OCI-LY1 (cell line): ENCODE measurements around the gene NBEAL1.

Experiments used
- H2AFZ ChIP-seq: fragments of 200-600 bp; sonication (generic), shearing (Covaris generic); 2 replicates; pipeline ENCODE4 v1.6.0; 2014; ENCODE audit warnings: antibody characterized with exemption, mild to moderate bottlenecking, low read length
- H3F3A ChIP-seq: fragments of 200-600 bp; sonication (generic), shearing (Covaris generic); 2 replicates; pipeline ENCODE4 v1.6.0; 2014; ENCODE audit warnings: mild to moderate bottlenecking, antibody characterized with exemption, low read length, moderate library complexity; ENCODE audit not compliant: insufficient read depth
- H3K27ac ChIP-seq: fragments of 200-600 bp; sonication (generic); 2 replicates; pipeline ENCODE4 v1.5.1; 2014; ENCODE audit warnings: low read length, mixed run types, mild to moderate bottlenecking, low read depth; ENCODE audit not compliant: poor library complexity, severe bottlenecking
- H3K27me3 ChIP-seq: fragments of 200-600 bp; sonication (generic); 2 replicates; pipeline ENCODE4 v1.6.0; 2014; ENCODE audit warnings: antibody characterized with exemption, mild to moderate bottlenecking, low read length, moderate library complexity; ENCODE audit not compliant: insufficient read depth
- H3K36me3 ChIP-seq: fragments of 200-600 bp; sonication (generic); 2 replicates; pipeline ENCODE4 v1.6.1; 2014; ENCODE audit warnings: mild to moderate bottlenecking, antibody characterized with exemption, low read length, moderate library complexity, mixed read lengths; ENCODE audit not compliant: insufficient read depth
- H3K4me1 ChIP-seq: fragments of 200-600 bp; sonication (generic); 2 replicates; pipeline ENCODE4 v1.5.1; 2014; ENCODE audit warnings: mild to moderate bottlenecking, low read length, moderate library complexity; ENCODE audit not compliant: insufficient read depth, severe bottlenecking
- H3K4me2 ChIP-seq: fragments of 200-600 bp; sonication (generic), shearing (Covaris generic); 2 replicates; pipeline ENCODE4 v1.6.1; 2014; ENCODE audit warnings: low read length
- H3K4me3 ChIP-seq: fragments of 200-600 bp; sonication (generic); 2 replicates; pipeline ENCODE4 v1.5.1; 2014; ENCODE audit warnings: low read length, low read depth, mild to moderate bottlenecking, mixed read lengths; ENCODE audit not compliant: poor library complexity, severe bottlenecking
- H3K79me2 ChIP-seq: fragments of 200-600 bp; shearing (Covaris generic); 2 replicates; pipeline ENCODE4 v1.6.1; 2016; ENCODE audit warnings: mixed run types, low read length, mixed read lengths; ENCODE audit not compliant: insufficient read depth
- H3K9ac ChIP-seq: fragments of 200-600 bp; sonication (generic), shearing (Covaris generic); 2 replicates; pipeline ENCODE4 v1.6.1; 2014; ENCODE audit warnings: mild to moderate bottlenecking, low read length, mixed read lengths
- H3K9me2 ChIP-seq: fragments of 200-600 bp; sonication (generic), shearing (Covaris generic); 2 replicates; pipeline ENCODE4 v1.6.1; 2014; ENCODE audit warnings: low read depth, mild to moderate bottlenecking, low read length, mixed read lengths
- H3K9me3 ChIP-seq: fragments of 200-600 bp; shearing (Covaris generic); 2 replicates; pipeline ENCODE4 v1.6.1; 2014; ENCODE audit warnings: low read length, mixed read lengths
- H4K20me1 ChIP-seq: fragments of 200-600 bp; sonication (generic), shearing (Covaris generic); 2 replicates; pipeline ENCODE4 v1.6.0; 2016; ENCODE audit warnings: mild to moderate bottlenecking, low read length; ENCODE audit not compliant: insufficient read depth
- CTCF ChIP-seq: fragments of 200-600 bp; sonication (generic), shearing (Covaris generic); IDR thresholded peaks from 2 replicates; pipeline ENCODE4 v1.5.1; 2017; ENCODE audit warnings: mild to moderate bottlenecking, antibody characterized with exemption, low read length, moderate library complexity, mixed read lengths
- EZH2 ChIP-seq: fragments of 200-600 bp; sonication (generic), shearing (Covaris generic); IDR thresholded peaks from 2 replicates; pipeline ENCODE4 v1.8.0; 2017; ENCODE audit warnings: borderline replicate concordance, mixed run types, mild to moderate bottlenecking, antibody characterized with exemption, low read length, moderate library complexity, mixed read lengths

NBEAL1 gene

GRCh38 chr2:203164311-203164935, 149.7 kb downstream of the NBEAL1 start:
- Histone ChIP-seq H3K9me3 (no peaks in the 10 kb centered on the region), H2AFZ (no peak overlapping the region), H3K27me3 (no peaks in the 10 kb centered on the region), H3F3A (no peaks in the 10 kb centered on the region), H3K27ac (no peak overlapping the region), H3K36me3 (no peaks in the 10 kb centered on the region), H3K4me2 (no peak overlapping the region), H3K9me2 (no peaks in the 10 kb centered on the region), H4K20me1 (no peaks in the 10 kb centered on the region), H3K79me2 (no peaks in the 10 kb centered on the region), H3K9ac (no peak overlapping the region), H3K4me1 (no peaks in the 10 kb centered on the region), H3K4me3 (no peak overlapping the region)
- TF ChIP-seq CTCF (no peak), EZH2 (no peak)

DNA sequence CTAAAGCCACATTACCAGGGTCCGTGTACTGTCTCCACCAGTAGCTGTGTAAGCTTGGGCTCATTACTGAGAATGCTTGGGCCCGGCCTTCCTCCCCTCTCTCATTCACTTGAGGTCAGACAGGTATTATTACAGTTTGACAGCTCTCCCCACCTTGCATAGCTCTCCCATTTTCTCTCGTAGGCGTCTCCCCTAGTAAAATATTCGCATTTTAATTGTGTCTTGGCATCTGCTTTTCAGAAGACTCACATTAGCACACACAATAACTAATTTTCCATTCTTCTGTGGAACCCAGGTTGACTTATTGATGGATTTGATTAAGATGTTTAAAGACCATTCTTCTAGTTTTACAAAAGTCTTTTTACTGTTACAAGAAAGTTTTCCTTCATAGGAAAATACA, 153.1 kb downstream of the NBEAL1 start:
- Histone ChIP-seq H2AFZ (no peak overlapping the region), H3K9me3 (no peaks in the 10 kb centered on the region), H3K27me3 (no peaks in the 10 kb centered on the region), H3K4me2 (no peak overlapping the region), H3K9ac (no peak overlapping the region), H3K79me2 (no peaks in the 10 kb centered on the region), H3K36me3 (no peaks in the 10 kb centered on the region), H3K4me3 (no peak overlapping the region), H4K20me1 (no peaks in the 10 kb centered on the region), H3F3A (no peaks in the 10 kb centered on the region), H3K9me2 (no peaks in the 10 kb centered on the region), H3K27ac (no peak overlapping the region), H3K4me1 (no peaks in the 10 kb centered on the region)
- TF ChIP-seq EZH2 (no peak), CTCF (no peak)

GRCh38 chr2:203170502-203170901, 155.8 kb downstream of the NBEAL1 start:
- TF ChIP-seq CTCF: no peak
- no peak for TF ChIP-seq EZH2

More at GRCh38 chr2:203170502-203170901, 155.8 kb downstream of the NBEAL1 start:
- H3K27me3 ChIP-seq: no peaks in the 10 kb centered on the region
- peaks cover 3% of the 10 kb centered on the region; the same call in 1 of the 2 replicates for H3K36me3 ChIP-seq
- H3K4me1 ChIP-seq: no peaks in the 10 kb centered on the region
- no peak overlapping the region for H3K4me3 ChIP-seq
- no peak overlapping the region for H2AFZ ChIP-seq
- H3K79me2 ChIP-seq: no peaks in the 10 kb centered on the region
- H3K9me2 ChIP-seq: no peaks in the 10 kb centered on the region
- H3F3A ChIP-seq: 0 out of 2 replicates have a peak, but pooled peaks cover 3% of the 10 kb centered on the region
- no peak overlapping the region for H3K27ac ChIP-seq
- no peak overlapping the region for H3K9ac ChIP-seq
- no peaks in the 10 kb centered on the region for H3K9me3 ChIP-seq
- no peak overlapping the region for H3K4me2 ChIP-seq
- no peaks in the 10 kb centered on the region for H4K20me1 ChIP-seq
